Type B pancreatic cell (in vitro differentiated cells): ENCODE results near the gene HNF1B. TPM values are rescaled to one million over a fixed set of nuclear protein-coding genes. Genes with fewer than 3 reads are reported as not detected.

ENCODE experiments used
- DNase-seq: peaks from one replicate; pipeline ENCODE4 v3.0.0; 2021; ENCODE audit warnings: mixed read lengths; ENCODE audit not compliant: unreplicated experiment; ENCODE audit errors: extremely low spot score
- H3K27ac Mint-ChIP-seq: 2 replicates; pipeline ENCODE4 v1.8.0; 2021; ENCODE audit warnings: mild to moderate bottlenecking, mixed read lengths
- H3K27me3 Mint-ChIP-seq: 2 replicates; pipeline ENCODE4 v1.8.0; 2021; ENCODE audit warnings: mixed read lengths
- H3K36me3 Mint-ChIP-seq: 2 replicates; pipeline ENCODE4 v1.8.0; 2021; ENCODE audit warnings: mixed read lengths
- H3K4me1 Mint-ChIP-seq: one replicate; pipeline ENCODE4 v1.8.0; 2021; ENCODE audit warnings: mixed read lengths; ENCODE audit not compliant: unreplicated experiment
- H3K4me3 Mint-ChIP-seq: 2 replicates; pipeline ENCODE4 v1.8.0; 2021; ENCODE audit warnings: mild to moderate bottlenecking, mixed read lengths
- H3K9me3 Mint-ChIP-seq: 2 replicates; pipeline ENCODE4 v1.8.0; 2021; ENCODE audit warnings: mixed read lengths
- total RNA-seq: library from RNA; stranded (reverse); gene quantifications from 2 replicates; pipeline ENCODE4 v1.2.1, GENCODE V29; 2021; ENCODE audit warnings: low replicate concordance
- TF ChIP-seq, protein P1 (sequence below): fragments of 200-600 bp; sonication (generic); conservative IDR thresholded peaks from 2 replicates; pipeline ENCODE4 v1.5.0; 2021; ENCODE audit warnings: antibody characterized with exemption, mild to moderate bottlenecking

HNF1B gene
- total RNA-seq, 1 donor from 2014 or later = 19.0 TPM

DNA sequence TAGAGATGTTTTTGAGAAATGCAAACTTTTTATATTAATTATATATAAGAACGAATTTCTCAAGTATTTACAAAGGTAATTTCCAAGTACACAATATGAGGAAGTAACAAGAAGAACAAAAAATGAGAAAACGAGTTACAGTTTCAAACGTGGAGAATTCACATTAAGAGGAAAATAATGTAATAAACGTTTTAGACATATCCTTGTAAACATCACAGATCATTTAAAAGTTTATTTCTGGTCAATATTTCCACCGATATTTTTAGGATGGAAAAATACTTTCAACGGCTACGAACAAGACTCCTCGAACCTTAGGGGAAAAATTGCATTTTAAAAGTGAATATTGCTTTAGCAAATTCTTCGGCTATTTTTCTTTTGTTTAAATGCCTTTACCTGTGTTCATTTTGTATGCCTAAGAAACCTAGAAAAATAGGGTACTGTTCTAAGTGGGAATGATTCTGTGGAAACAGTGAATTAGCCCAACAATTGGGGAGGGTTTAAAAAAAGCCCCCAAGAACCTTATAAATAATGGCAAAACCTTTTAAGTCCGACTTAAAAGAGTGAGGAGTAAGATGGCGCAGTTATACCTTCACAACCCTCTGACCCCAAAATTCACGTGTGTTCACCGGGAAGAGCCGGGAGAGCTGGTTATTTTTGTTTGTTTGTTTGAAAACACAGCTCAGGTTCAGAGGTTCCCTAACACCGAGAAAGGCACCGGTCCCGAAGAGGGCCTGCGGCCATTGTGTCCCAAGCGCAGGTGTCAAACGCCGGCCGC, 3.3 kb downstream of the HNF1B start:
- H3K27ac Mint-ChIP-seq = peak overlapping the region; percentile 74
- TF ChIP-seq, protein P1, sequence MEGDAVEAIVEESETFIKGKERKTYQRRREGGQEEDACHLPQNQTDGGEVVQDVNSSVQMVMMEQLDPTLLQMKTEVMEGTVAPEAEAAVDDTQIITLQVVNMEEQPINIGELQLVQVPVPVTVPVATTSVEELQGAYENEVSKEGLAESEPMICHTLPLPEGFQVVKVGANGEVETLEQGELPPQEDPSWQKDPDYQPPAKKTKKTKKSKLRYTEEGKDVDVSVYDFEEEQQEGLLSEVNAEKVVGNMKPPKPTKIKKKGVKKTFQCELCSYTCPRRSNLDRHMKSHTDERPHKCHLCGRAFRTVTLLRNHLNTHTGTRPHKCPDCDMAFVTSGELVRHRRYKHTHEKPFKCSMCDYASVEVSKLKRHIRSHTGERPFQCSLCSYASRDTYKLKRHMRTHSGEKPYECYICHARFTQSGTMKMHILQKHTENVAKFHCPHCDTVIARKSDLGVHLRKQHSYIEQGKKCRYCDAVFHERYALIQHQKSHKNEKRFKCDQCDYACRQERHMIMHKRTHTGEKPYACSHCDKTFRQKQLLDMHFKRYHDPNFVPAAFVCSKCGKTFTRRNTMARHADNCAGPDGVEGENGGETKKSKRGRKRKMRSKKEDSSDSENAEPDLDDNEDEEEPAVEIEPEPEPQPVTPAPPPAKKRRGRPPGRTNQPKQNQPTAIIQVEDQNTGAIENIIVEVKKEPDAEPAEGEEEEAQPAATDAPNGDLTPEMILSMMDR = no peak

DNA sequence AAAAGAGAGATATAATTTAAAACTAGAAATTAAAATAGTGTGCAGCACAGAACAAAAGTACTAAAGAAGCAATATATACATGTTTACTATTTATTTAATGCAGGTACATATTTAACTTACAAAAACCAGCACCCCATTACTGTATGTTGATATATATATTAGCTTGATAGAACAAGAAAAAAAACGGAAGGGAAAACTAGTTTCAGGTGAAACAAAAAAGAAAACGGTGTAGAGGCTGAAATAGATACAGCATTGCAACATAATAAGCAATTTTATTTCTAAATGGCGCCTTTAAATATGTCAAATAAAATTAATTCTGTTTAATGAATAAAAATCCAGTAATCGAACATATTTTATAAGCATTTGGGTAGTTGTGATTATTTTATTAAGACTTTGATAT, 3.9 kb downstream of the HNF1B start:
- Mint-ChIP-seq H3K9me3 (peaks cover 5% of the 10 kb centered on the region), H3K4me3 (peak overlapping the region; percentile 68), H3K27ac (no peak overlapping the region), H3K27me3 (peaks cover 91% of the 10 kb centered on the region), H3K36me3 (peaks cover 5% of the 10 kb centered on the region), H3K4me1 (no peaks in the 10 kb centered on the region)
- DNase-seq = no peak
- TF ChIP-seq, protein P1 = no peak

More for the DNA sequence above, 3.3 kb downstream of the HNF1B start:
- Mint-ChIP-seq H3K9me3 (peaks cover 5% of the 10 kb centered on the region), H3K4me3 (peak overlapping the region; percentile 89), H3K4me1 (no peaks in the 10 kb centered on the region), H3K36me3 (peaks cover 5% of the 10 kb centered on the region), H3K27me3 (peaks cover 91% of the 10 kb centered on the region)
- DNase-seq = no peak

DNA sequence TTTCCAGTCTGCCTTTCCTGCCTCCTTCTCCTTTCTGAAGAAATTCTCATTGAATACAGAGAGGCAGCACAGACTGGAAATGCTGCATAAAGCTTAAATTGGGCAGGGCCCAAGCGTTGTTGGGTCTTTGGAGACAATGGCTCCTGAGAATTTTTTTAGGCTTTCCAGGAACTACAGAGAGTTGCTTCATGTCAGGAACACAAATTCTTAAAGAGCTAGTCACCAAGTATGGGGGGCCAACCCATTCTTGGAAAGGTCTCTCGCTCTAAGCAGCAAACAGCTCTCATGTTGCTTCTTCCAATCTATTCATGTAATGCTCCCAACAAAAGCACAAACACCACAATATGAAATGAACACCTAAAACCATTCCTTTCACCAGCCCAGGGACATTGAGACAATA, 6.9 kb downstream of the HNF1B start:
- Mint-ChIP-seq H3K4me1 (no peaks in the 10 kb centered on the region), H3K9me3 (peaks cover 5% of the 10 kb centered on the region), H3K4me3 (no peak overlapping the region), H3K36me3 (peaks cover 5% of the 10 kb centered on the region), H3K27ac (peak overlapping the region; percentile 30), H3K27me3 (peaks cover 72% of the 10 kb centered on the region)
- DNase-seq = no peak
- TF ChIP-seq, protein P1 = no peak

DNA sequence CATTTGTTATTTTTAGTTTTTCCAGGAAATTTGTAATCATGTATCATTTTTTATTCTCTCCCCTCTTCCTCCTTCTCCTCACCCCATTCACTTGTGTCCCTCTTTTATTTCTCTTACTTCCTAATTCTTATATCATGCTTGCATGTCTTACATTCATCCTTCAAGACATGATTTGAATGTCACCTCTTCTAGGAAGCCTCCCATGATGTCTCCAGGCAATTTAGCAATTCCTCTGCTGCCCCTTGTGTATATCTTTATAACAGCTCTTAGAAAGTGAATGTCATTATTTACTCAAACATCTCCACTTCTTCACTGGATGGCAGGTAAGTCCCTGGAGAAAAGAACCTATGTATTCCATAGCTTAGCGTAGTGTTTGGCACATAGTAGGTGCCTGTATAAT, 7.8 kb downstream of the HNF1B start:
- TF ChIP-seq, protein P1 = peak; percentile 34
- no peak for DNase-seq
- Mint-ChIP-seq H3K27ac (peak overlapping the region; percentile 11), H3K9me3 (peaks cover 5% of the 10 kb centered on the region), H3K27me3 (peaks cover 64% of the 10 kb centered on the region), H3K4me1 (no peaks in the 10 kb centered on the region), H3K36me3 (peaks cover 5% of the 10 kb centered on the region), H3K4me3 (no peak overlapping the region)

DNA sequence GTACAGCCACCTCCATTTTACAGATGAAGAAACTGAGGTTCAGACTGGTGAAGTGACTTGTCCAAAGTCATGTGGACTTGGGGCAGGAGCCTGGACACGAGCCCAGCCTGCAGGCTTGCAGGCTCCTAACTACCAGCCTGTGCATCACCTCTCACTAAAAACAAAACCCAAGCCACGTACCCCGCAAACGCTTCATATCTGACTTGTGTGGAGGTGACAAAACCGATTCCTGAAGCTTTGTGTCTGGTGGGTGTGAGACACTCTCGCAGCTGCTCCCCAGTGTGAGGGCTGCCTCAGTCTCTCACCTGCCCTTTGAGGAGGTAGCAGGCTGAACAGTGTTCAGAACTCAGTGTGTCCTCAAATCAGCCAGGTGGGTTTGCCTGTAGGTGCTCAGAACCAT, 8.4 kb downstream of the HNF1B start:
- peaks cover 5% of the 10 kb centered on the region for H3K36me3 Mint-ChIP-seq

More for the DNA sequence above, 8.4 kb downstream of the HNF1B start:
- Mint-ChIP-seq H3K9me3 (peaks cover 5% of the 10 kb centered on the region), H3K27ac (no peak overlapping the region), H3K4me3 (no peak overlapping the region), H3K27me3 (peaks cover 58% of the 10 kb centered on the region), H3K4me1 (no peaks in the 10 kb centered on the region)
- TF ChIP-seq, protein P1 = no peak
- DNase-seq = no peak
